GM12865 (cell line): ENCODE measurements around the gene ETV6.
"Not testable (repeated sequence)": the region's sequence is repeated elsewhere in the genome, so short reads cannot be mapped to it uniquely, and the experiment has no call there.

Source experiments
- DNase-seq: peaks from one replicate; pipeline ENCODE4 v3.0.0; 2010; ENCODE audit warnings: low read depth
- H3K4me3 ChIP-seq: 2 replicates; pipeline ENCODE4 v1.5.1; 2011; ENCODE audit warnings: mild to moderate bottlenecking, low read depth, low read length, control low read depth
- CTCF ChIP-seq: IDR thresholded peaks from 2 replicates; pipeline ENCODE4 v1.5.1; 2011; ENCODE audit warnings: low read length, control low read depth, low read depth, inconsistent platforms; ENCODE audit not compliant: insufficient read depth; ENCODE audit errors: missing control alignments

The ETV6 gene

GRCh38 chr12:11631288-11631687, 18.2 kb upstream of the ETV6 start:
- no peak for DNase-seq
- no peak for TF ChIP-seq CTCF
- no peak overlapping the region for H3K4me3 ChIP-seq

- H3K4me3 ChIP-seq, DNase-seq: not testable (repeated sequence)
These were observed 17.6 kb upstream of the ETV6 start for GRCh38 chr12:11631881-11632280.

- no peak for TF ChIP-seq CTCF
- no peak for DNase-seq
- H3K4me3 ChIP-seq: no peak overlapping the region
These were observed 15.5 kb upstream of the ETV6 start for GRCh38 chr12:11633968-11634367.

- DNase-seq: no peak
- H3K4me3 ChIP-seq: no peak overlapping the region
- TF ChIP-seq CTCF: no peak
These were observed 14.1 kb upstream of the ETV6 start for GRCh38 chr12:11635341-11635740.

GRCh38 chr12:11638315-11638916, 11.1 kb upstream of the ETV6 start:
- H3K4me3 ChIP-seq: no peak overlapping the region
- no peak for TF ChIP-seq CTCF
- DNase-seq: no peak

- DNase-seq: no peak
- no peak overlapping the region for H3K4me3 ChIP-seq
- no peak for TF ChIP-seq CTCF
These were observed 10.0 kb upstream of the ETV6 start for GRCh38 chr12:11639454-11639853.

- no peak overlapping the region for H3K4me3 ChIP-seq
- no peak for TF ChIP-seq CTCF
- no peak for DNase-seq
These were observed 8.0 kb upstream of the ETV6 start for GRCh38 chr12:11641522-11641921.
